ENCODE measurements around the gene MYO3A.

MYO3A gene

GRCh38 chr10:26225322-26225721 is 291.3 kb downstream of the MYO3A start:
- no peak overlapping the region for H3K27ac ChIP-seq (ENCODE audit: low read depth, low read length)

GRCh38 chr10:26227786-26228185 is 293.8 kb downstream of the MYO3A start:
- H3K4me1 ChIP-seq (ENCODE audit: control insufficient read depth, insufficient read depth, low read length): no peaks in the 10 kb centered on the region
- no peaks in the 10 kb centered on the region for H3K27me3 ChIP-seq (ENCODE audit: control insufficient read depth, insufficient read depth, low read length)
- no peak overlapping the region for H3K27ac ChIP-seq (ENCODE audit: low read depth, low read length)

More at GRCh38 chr10:26225322-26225721, 291.3 kb downstream of the MYO3A start:
- Histone ChIP-seq H3K27me3 (ENCODE audit: control insufficient read depth, insufficient read depth, low read length) (peaks cover 5% of the 10 kb centered on the region), H3K36me3 (ENCODE audit: control insufficient read depth, insufficient read depth, low read length) (no peaks in the 10 kb centered on the region), H3K4me1 (ENCODE audit: control insufficient read depth, insufficient read depth, low read length) (no peaks in the 10 kb centered on the region), H3K4me3 (ENCODE audit: low read length) (no peak overlapping the region), H3K9ac (ENCODE audit: low read length) (no peak overlapping the region)

GRCh38 chr10:26232174-26232573 is 298.1 kb downstream of the MYO3A start:
- Histone ChIP-seq H3K27me3 (ENCODE audit: control insufficient read depth, insufficient read depth, low read length) (no peaks in the 10 kb centered on the region), H3K36me3 (ENCODE audit: control insufficient read depth, insufficient read depth, low read length) (no peaks in the 10 kb centered on the region), H3K4me3 (ENCODE audit: low read length) (no peak overlapping the region), H3K9ac (ENCODE audit: low read length) (no peak overlapping the region), H3K4me1 (ENCODE audit: control insufficient read depth, insufficient read depth, low read length) (no peaks in the 10 kb centered on the region), H3K27ac (ENCODE audit: low read depth, low read length) (no peak overlapping the region)

More at GRCh38 chr10:26227786-26228185, 293.8 kb downstream of the MYO3A start:
- H3K36me3 ChIP-seq (ENCODE audit: control insufficient read depth, insufficient read depth, low read length): no peaks in the 10 kb centered on the region
- no peak overlapping the region for H3K9ac ChIP-seq (ENCODE audit: low read length)
- no peak overlapping the region for H3K4me3 ChIP-seq (ENCODE audit: low read length)

GRCh38 chr10:26235761-26236160 is 301.7 kb downstream of the MYO3A start:
- H3K4me3 ChIP-seq (ENCODE audit: low read length): no peak overlapping the region
- no peak overlapping the region for H3K27ac ChIP-seq (ENCODE audit: low read depth, low read length)
- H3K4me1 ChIP-seq (ENCODE audit: control insufficient read depth, insufficient read depth, low read length): no peaks in the 10 kb centered on the region
- no peaks in the 10 kb centered on the region for H3K36me3 ChIP-seq (ENCODE audit: control insufficient read depth, insufficient read depth, low read length)
- H3K9ac ChIP-seq (ENCODE audit: low read length): no peak overlapping the region
- H3K27me3 ChIP-seq (ENCODE audit: control insufficient read depth, insufficient read depth, low read length): no peaks in the 10 kb centered on the region

GRCh38 chr10:26238378-26238777 is 304.3 kb downstream of the MYO3A start:
- Histone ChIP-seq H3K4me1 (ENCODE audit: control insufficient read depth, insufficient read depth, low read length) (no peaks in the 10 kb centered on the region), H3K27ac (ENCODE audit: low read depth, low read length) (no peak overlapping the region), H3K27me3 (ENCODE audit: control insufficient read depth, insufficient read depth, low read length) (no peaks in the 10 kb centered on the region), H3K9ac (ENCODE audit: low read length) (no peak overlapping the region), H3K4me3 (ENCODE audit: low read length) (no peak overlapping the region), H3K36me3 (ENCODE audit: control insufficient read depth, insufficient read depth, low read length) (no peaks in the 10 kb centered on the region)

GRCh38 chr10:26242706-26243350 is 308.8 kb downstream of the MYO3A start:
- H3K9ac ChIP-seq (ENCODE audit: low read length): no peak overlapping the region
- no peaks in the 10 kb centered on the region for H3K36me3 ChIP-seq (ENCODE audit: control insufficient read depth, insufficient read depth, low read length)

GRCh38 chr10:26243351-26243720 is 309.3 kb downstream of the MYO3A start:
- Histone ChIP-seq H3K27ac (ENCODE audit: low read depth, low read length) (no peak overlapping the region), H3K27me3 (ENCODE audit: control insufficient read depth, insufficient read depth, low read length) (no peaks in the 10 kb centered on the region), H3K4me1 (ENCODE audit: control insufficient read depth, insufficient read depth, low read length) (no peaks in the 10 kb centered on the region), H3K36me3 (ENCODE audit: control insufficient read depth, insufficient read depth, low read length) (no peaks in the 10 kb centered on the region), H3K4me3 (ENCODE audit: low read length) (no peak overlapping the region), H3K9ac (ENCODE audit: low read length) (no peak overlapping the region)

More at GRCh38 chr10:26242706-26243350, 308.8 kb downstream of the MYO3A start:
- Histone ChIP-seq H3K27me3 (ENCODE audit: control insufficient read depth, insufficient read depth, low read length) (no peaks in the 10 kb centered on the region), H3K27ac (ENCODE audit: low read depth, low read length) (no peak overlapping the region), H3K4me1 (ENCODE audit: control insufficient read depth, insufficient read depth, low read length) (no peaks in the 10 kb centered on the region), H3K4me3 (ENCODE audit: low read length) (no peak overlapping the region)

- no peak overlapping the region for H3K9ac ChIP-seq (ENCODE audit: low read length)
- H3K4me1 ChIP-seq (ENCODE audit: control insufficient read depth, insufficient read depth, low read length): no peaks in the 10 kb centered on the region
- H3K27me3 ChIP-seq (ENCODE audit: control insufficient read depth, insufficient read depth, low read length): no peaks in the 10 kb centered on the region
- H3K4me3 ChIP-seq (ENCODE audit: low read length): no peak overlapping the region
- H3K36me3 ChIP-seq (ENCODE audit: control insufficient read depth, insufficient read depth, low read length): no peaks in the 10 kb centered on the region
- no peak overlapping the region for H3K27ac ChIP-seq (ENCODE audit: low read depth, low read length)
Measured at GRCh38 chr10:26249681-26250080, 315.7 kb downstream of the MYO3A start.

- Histone ChIP-seq H3K36me3 (ENCODE audit: control insufficient read depth, insufficient read depth, low read length) (no peaks in the 10 kb centered on the region), H3K9ac (ENCODE audit: low read length) (no peak overlapping the region)
Measured at GRCh38 chr10:26251925-26252324, 317.9 kb downstream of the MYO3A start.

GRCh38 chr10:26254616-26255015 is 320.6 kb downstream of the MYO3A start:
- Histone ChIP-seq H3K27ac (ENCODE audit: low read depth, low read length) (no peak overlapping the region), H3K27me3 (ENCODE audit: control insufficient read depth, insufficient read depth, low read length) (no peaks in the 10 kb centered on the region), H3K4me1 (ENCODE audit: control insufficient read depth, insufficient read depth, low read length) (no peaks in the 10 kb centered on the region)

More at GRCh38 chr10:26251925-26252324, 317.9 kb downstream of the MYO3A start:
- Histone ChIP-seq H3K27me3 (ENCODE audit: control insufficient read depth, insufficient read depth, low read length) (no peaks in the 10 kb centered on the region), H3K27ac (ENCODE audit: low read depth, low read length) (no peak overlapping the region), H3K4me3 (ENCODE audit: low read length) (no peak overlapping the region), H3K4me1 (ENCODE audit: control insufficient read depth, insufficient read depth, low read length) (no peaks in the 10 kb centered on the region)

GRCh38 chr10:26259341-26259740 is 325.3 kb downstream of the MYO3A start:
- Histone ChIP-seq H3K9ac (ENCODE audit: low read length) (no peak overlapping the region), H3K4me1 (ENCODE audit: control insufficient read depth, insufficient read depth, low read length) (no peaks in the 10 kb centered on the region), H3K27me3 (ENCODE audit: control insufficient read depth, insufficient read depth, low read length) (no peaks in the 10 kb centered on the region), H3K4me3 (ENCODE audit: low read length) (no peak overlapping the region), H3K36me3 (ENCODE audit: control insufficient read depth, insufficient read depth, low read length) (no peaks in the 10 kb centered on the region), H3K27ac (ENCODE audit: low read depth, low read length) (no peak overlapping the region)

More at GRCh38 chr10:26254616-26255015, 320.6 kb downstream of the MYO3A start:
- Histone ChIP-seq H3K4me3 (ENCODE audit: low read length) (no peak overlapping the region), H3K9ac (ENCODE audit: low read length) (no peak overlapping the region), H3K36me3 (ENCODE audit: control insufficient read depth, insufficient read depth, low read length) (no peaks in the 10 kb centered on the region)
